ENCODE data around the gene CBX6. TPM values are rescaled to one million over a fixed set of nuclear protein-coding genes. Genes with fewer than 3 reads are reported as not detected.

Gene CBX6
- total RNA-seq, 1 donor = 87.7 TPM

- no peak for DNase-seq (ENCODE audit: low read depth)
- no peak for TF ChIP-seq CTCF (IDR thresholded peaks at IDR 0.05; ENCODE audit: insufficient read depth, low read length)
- H3K4me3 ChIP-seq (ENCODE audit: low read depth, low read length) = no peak overlapping the region
Measured at GRCh38 chr22:38869663-38870062, 2.4 kb downstream of the CBX6 start.

- DNase-seq (ENCODE audit: low read depth) = peak; percentile 61
- TF ChIP-seq CTCF (IDR thresholded peaks at IDR 0.05; ENCODE audit: insufficient read depth, low read length) = peak; percentile 89
- H3K4me3 ChIP-seq (ENCODE audit: low read depth, low read length) = no peak overlapping the region
Measured at GRCh38 chr22:38868886-38869381, 3.1 kb downstream of the CBX6 start.

- DNase-seq (ENCODE audit: low read depth) = no peak
- no peak overlapping the region for H3K4me3 ChIP-seq (ENCODE audit: low read depth, low read length)
- TF ChIP-seq CTCF (IDR thresholded peaks at IDR 0.05; ENCODE audit: insufficient read depth, low read length) = no peak
Measured at GRCh38 chr22:38868286-38868721, 3.7 kb downstream of the CBX6 start.

- no peak for DNase-seq (ENCODE audit: low read depth)
- no peak overlapping the region for H3K4me3 ChIP-seq (ENCODE audit: low read depth, low read length)
- no peak for TF ChIP-seq CTCF (IDR thresholded peaks at IDR 0.05; ENCODE audit: insufficient read depth, low read length)
Measured at GRCh38 chr22:38867471-38868285, 4.3 kb downstream of the CBX6 start.

- H3K4me3 ChIP-seq (ENCODE audit: low read depth, low read length) = no peak overlapping the region
- TF ChIP-seq CTCF (IDR thresholded peaks at IDR 0.05; ENCODE audit: insufficient read depth, low read length) = no peak
- no peak for DNase-seq (ENCODE audit: low read depth)
Measured at GRCh38 chr22:38867124-38867455, 4.9 kb downstream of the CBX6 start.

GRCh38 chr22:38866399-38867123 lies 5.5 kb downstream of the CBX6 start:
- no peak overlapping the region for H3K4me3 ChIP-seq (ENCODE audit: low read depth, low read length)
- DNase-seq (ENCODE audit: low read depth) = no peak
- no peak for TF ChIP-seq CTCF (IDR thresholded peaks at IDR 0.05; ENCODE audit: insufficient read depth, low read length)
